ENCODE data around the gene OR7A17.

Gene OR7A17

DNA sequence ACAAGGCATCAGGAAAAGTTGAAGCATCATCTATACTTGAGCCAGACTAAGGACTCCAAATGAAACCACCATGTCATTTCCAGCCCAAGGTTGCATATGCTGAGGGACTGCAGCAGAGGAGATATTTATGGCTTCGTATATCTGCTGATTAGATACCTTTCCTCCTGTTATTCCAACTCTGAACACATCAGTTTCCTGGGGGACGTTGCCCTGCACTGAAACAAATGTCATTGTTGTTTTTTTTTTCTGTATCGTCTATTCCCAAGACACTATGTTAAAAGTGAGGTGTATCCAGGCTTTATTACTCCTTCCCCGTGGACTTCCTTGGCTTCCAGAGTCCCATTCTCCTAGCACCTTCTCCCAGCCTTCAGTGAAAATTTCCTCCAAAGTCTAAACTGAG, at the start of gene OR7A17:
Gene OR7A17, minus strand, starts transcription at position 101 of the 400 bp plus-strand sequence. CDS start 4,777 bp downstream, outside the sequence.
- DNase-seq, result no peak

DNA sequence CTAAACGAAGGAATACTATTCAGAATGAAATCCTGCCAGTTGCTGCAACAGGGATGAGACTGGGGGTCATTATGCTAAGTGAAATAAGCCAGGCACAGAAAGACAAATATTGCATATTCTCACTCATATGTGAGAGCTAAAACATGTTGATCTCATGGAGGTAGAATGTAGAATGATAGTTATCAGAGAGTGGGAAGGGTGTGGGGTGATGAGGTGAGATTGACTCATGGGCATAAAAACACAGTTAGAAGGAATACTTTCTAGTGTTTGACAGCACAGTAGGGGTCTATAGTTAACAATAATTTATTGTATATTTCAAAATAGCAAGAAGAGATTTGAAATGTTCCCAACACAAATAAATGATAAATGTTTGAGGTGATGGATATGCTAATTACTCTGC, 47.6 kb upstream of the OR7A17 start:
- DNase-seq, result no peak

DNA sequence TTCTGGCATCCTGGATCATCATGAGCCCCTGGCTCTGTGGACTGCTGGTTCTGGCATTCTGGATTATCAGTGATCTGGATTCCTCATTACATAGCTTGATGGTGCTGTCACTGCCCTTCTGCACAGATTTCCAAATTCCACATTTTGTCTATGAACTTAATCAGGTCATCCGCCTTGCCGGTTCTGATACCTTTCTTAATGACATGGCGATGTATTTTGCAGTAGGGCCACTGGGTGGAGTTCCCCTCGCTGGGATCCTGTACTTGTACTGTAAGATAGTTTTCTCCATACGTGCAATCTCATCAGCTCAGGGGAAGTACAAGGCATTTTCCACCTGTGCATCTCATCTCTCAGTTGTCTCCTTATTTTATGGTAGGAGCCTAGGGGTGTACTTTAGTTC, 30.9 kb upstream of the OR7A17 start:
- DNase-seq, result no peak

DNA sequence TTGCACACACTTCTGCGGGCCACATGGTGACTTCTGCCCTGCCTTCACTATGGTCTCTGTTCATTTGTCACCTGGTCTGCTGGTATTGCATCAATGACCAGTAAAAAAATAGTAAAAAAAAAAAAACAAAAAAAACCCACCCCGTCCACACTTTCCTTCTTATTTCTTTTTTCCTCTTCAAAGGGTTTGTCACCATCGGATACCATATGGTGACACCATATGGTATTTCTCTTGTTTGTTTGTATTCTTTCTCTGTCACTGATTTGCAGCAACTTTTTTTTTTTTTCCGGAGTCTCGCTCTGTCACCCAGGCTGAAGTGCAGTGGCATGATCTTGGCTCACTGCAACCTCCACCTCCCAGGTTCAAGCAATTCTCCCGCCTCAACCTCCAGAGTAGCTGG, 29.2 kb upstream of the OR7A17 start:
- DNase-seq, result no peak

DNA sequence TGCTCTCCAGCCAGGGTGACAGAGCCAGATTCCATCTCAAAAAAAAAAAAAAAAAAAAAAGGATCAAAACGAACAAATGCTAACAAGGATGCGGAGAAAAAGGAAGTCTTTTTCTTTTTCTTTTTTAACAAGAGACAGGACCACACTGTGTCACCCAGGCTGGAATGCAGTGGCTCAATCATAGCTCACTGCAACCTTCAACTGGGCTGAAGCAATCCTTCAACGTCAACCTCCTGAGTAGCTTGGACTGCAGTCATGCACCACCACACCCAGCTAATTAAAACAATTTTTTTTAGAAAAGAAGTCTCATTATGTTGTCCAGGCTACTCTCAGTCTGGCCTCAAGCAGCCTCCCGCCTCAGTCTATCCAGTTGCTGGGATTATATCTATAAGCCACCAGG, 20.8 kb upstream of the OR7A17 start:
- DNase-seq, result no peak

DNA sequence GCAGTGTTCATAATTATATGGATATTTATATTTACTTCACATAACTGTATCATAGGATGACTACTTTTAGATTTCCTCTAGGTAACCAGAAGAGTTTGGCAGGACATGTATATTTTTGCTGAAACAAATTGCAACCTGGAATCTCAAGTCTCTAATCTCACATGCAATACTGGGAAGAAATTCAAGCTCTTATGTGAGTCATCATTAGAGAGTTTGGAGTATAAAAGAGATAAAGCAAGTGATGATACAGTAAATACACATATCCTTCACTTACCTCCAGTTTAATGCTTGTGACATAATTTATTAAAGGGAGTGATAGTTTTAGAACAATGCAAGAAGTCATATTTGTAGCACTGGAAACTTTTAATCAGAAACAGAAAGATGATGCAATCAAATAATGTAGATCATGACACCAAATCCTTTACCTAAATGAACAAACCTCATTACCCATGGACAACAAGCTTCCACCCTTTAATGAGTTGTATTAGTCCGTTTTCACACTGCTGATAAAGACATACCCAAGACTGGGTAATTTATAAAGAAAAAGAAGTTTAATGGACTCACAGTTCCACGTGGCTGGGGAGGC, 15.8 kb upstream of the OR7A17 start:
- DNase-seq, result no peak

DNA sequence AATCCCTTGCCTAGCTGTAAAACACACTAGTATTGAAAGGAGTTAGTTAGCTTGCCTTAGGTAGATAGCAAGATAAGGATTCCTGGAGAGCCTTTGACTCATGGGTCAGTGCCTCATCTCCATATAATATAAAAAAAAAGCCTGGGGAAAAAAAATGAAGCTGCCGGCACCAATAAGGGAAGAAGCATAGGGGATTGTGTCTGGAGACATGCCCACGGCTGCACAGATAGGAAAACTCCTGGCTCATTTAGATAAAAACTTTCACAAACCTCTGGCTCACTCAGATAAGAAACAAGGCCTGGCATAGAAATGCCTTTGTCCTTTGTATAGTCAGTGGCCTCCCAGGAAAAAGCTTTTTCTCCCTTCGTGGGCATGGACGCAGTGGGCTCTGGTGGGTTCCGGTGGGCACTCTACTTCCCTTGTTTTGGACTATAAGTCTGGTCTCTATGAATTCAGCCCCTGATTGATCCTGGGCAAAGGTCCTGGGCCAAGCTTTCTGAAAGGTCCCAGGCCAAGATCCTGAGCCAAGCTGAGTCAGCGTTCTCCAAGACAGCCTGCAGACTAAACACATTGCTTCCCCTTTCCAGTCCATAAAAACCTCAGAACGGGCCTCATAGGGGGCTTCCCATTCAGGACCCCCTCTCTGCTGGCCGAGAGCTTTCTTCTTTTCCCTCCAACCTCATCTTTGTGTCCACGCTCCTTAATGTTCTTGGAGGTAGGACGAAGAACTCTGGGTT, 4.9 kb upstream of the OR7A17 start:
- no peak for DNase-seq

DNA sequence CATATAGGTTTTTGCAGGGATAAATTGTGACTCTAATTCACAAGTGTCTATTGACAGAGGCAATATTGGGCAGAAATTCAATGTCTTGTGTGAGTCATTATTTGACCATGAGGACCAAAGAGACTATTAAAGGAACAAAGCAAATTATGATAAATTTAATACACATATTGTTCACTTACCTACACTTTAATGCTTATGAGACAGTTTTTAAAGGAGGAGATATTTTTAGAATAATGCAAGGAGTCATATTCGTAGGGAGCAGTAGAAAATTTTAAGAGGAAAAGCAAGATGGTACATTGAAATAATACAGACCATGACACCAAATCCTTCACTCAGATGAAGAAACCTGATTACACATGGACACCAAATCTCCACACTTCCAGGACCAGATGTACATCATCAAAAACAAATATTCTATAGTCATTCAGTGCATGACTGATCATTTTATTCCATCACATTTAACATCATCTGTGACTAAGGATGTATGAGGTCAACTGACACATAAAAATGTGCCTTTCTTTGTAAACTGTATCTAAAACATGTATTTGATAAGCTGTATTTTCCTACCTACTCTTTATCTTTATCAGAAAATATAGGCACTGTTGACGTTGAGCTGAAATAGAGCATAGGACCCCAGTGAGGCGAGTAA, 4.2 kb upstream of the OR7A17 start:
- no peak for DNase-seq

DNA sequence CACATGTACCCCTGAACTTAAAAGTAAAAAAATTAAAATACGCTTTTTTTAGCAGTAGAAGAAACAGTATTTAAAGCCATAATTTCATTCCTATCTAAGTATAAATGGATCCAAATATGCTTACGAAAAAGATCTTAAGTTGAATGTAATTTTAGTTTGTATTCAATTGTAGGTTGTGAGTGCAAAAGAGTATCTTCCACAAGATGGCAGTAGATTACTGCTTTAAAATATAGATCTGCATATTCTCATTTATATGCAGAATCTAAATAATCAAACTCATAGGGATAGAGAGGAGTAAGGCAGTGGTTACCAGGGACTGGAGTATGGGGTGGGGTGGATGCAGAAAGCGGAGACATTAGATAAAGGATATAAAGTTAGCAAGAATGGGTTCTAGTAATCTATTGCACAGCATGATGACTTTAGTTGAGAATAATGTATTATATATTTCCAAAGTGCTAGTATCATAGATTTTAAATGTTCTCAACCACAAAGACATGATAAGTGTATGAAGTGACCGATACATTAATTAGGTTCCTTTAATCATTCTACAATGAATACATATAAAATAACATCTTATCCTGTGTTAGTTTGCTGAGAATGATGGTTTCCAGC, 14.2 kb downstream of the OR7A17 start:
- no peak for DNase-seq

DNA sequence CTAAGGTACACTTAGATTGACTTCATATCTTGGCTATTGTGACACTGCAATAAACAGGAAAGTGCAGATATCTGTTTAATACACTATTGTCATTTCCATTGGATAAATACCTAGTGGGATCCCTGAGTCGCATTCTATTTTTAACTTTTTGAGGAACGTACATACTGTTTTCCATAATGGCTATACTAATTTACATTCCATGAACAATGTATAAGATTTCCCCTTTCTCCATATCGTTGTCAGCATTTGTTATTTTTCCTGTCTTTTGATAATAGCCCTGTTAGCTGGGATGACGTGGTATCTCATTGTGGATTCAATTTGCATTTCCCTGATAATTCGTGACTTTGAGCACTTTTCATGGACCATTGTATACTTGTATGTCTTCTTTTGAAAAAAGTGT, 17.4 kb downstream of the OR7A17 start:
- DNase-seq, result no peak

DNA sequence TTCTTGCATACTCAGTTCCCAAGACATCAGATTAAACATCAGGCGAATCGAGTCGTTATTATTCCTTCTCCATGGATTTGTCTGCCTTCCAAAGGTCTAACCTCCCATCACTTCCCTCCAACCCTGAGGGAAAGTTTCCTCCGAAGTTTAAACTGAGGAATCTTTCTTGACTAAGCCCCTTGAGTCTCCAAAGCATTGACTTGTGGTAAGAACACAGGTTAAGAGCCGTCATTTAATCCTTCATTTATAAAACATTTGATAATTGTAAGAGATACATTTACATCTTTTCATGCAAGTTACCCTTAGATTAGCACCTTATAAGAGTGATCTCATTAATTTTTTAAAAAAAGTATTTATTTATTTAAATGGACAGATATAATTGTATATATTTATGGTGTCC, 37.1 kb downstream of the OR7A17 start, which contains the start of gene OR7A10:
Gene OR7A10, minus strand, starts transcription at position 101 of the 400 bp plus-strand sequence. CDS start 7,045 bp downstream, outside the sequence.
- DNase-seq, result no peak

DNA sequence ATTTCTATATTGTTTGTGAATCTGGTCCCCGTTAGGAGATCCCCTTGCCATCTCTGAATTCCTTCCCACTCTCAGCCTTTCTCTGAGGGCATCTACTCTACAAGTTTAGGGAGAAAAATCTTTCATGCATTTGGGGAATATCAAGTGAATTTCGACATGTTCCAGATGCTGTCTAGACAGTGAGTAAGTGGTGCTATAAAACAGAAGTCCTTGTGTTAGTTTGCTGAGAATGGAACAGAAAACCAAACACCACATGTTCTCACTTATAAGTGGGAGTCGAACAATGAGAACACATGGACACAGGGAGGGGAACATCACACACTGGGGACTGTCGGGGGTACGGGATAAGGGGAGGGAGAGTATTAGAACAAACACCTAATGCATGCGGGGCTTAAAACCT, 42.4 kb downstream of the OR7A17 start:
- no peak for DNase-seq

DNA sequence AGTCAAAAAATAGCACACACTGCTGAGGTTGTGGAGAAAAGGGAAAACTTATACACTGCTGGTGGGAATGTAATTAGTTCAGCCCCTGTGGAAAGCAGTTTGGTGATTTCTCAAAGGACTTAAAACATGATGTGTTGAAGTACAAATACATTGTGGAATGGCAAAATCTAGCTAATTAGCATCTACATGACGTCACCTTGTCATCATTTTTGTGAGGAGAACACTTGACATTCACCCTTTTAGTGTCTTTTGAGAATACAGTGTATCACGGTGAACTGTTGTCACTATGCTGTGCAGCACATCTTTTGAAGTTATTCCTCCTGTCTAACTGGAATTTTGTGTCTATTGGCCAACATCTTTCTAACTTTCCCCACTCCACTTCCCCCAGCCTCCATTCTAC, 42.8 kb downstream of the OR7A17 start:
- no peak for DNase-seq

DNA sequence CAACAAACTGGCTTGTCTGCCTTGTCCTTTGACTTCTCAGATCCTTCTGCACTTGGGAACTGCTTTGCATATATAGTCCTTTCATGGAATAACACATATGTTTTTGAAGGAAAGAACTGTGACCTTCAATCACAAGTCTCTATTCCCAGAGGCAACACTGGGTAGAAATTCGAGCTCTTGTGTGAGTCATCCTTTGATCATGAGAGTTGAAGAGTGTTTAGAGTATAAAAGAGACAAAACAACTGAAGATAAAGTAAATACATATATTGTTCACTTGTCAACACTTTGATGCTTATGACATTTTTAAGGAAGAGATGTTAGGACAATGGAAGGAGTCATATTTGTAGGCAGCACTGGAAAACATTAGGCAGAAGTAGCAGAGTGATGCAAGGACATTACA, 45.7 kb downstream of the OR7A17 start:
- no peak for DNase-seq

DNA sequence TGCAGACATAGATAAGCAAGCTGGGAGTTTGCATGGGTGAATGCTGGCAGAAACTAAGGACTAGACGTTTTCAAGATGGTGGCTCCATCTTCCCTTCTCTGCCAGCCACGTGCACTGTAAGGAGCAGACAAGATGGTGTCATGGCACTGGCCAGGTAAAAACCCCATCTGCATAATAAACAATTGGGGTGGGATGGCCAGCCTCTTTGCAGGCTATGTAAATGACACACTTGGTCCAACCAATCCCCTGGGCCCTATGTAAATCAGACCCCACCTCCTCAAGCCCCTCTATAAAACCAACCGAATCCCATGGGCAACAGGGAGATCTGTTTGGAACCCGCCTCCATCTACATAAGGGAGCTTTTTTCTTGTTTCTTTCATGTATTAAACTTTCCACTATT, 48.5 kb downstream of the OR7A17 start:
- no peak for DNase-seq

DNA sequence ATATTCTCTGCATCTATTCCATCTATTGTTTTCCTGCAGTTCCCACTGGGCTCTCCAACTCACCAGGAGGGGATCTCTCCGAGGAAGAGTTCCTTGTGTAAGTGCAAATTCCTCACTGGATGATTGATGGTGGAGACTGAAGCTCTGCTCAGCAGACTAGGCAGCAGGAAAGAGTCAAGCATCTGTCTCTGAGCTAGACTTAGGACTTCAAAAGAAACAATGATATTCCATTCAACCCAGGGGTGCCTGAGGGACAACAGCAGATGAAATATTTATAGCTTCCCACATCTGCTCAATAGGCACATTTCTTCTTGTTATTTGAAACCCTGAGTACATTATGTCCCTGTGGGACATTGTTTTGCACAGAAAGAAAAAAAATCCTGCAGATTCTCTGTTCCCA, 50.9 kb downstream of the OR7A17 start, which contains the start of the genes OR7A5 and OR7C1:
Gene OR7A5, minus strand, starts transcription at position 175 of the 400 bp plus-strand sequence. CDS start 6,944 bp downstream, outside the sequence.
Gene OR7C1, minus strand, starts transcription at position 175 of the 400 bp plus-strand sequence. CDS start 35,049 bp downstream, outside the sequence.
- DNase-seq, result no peak

DNA sequence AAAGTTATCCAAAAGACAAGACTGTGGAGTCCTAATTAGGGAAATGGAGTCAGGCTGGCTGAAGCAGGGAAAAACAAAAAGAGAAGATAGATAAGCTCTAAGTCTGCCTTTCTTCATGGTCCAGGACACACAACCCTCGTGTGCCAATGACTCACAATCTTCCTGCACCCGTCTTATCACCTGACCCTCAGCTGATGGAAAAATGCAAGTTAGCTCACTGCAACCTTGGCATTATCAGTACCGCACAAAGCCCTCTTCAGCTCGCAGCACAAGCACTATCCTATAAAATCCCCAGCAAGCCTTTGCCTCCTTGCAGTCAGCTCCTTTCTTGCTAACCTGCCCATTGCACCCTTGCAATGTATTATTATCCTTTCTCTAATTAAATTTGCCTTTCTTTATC, 55.2 kb downstream of the OR7A17 start:
- DNase-seq, result no peak
